Liver (tissue), 9 donors: ENCODE results near the gene RAB44. TPM values are rescaled to one million over a fixed set of nuclear protein-coding genes. Genes with fewer than 3 reads are reported as not detected.

Experiments used
- DNase-seq: peaks from one replicate; pipeline ENCODE4 v3.0.0-alpha.2; 2017; ENCODE audit warnings: low spot score
- H3K27ac ChIP-seq, 2 donors: one replicate each; pipeline ENCODE4 v1.7.0; 2013; ENCODE audit warnings: inconsistent platforms in 2 of 2, low read length in 2 of 2, control low read depth in 1 of 2, low read depth in 1 of 2, mild to moderate bottlenecking in 1 of 2
- H3K27me3 ChIP-seq, 4 donors: one replicate each; pipeline versions ENCODE4 v1.6.1 to v1.7.0; 2013; ENCODE audit warnings: low read length in 3 of 4, inconsistent platforms in 1 of 4, mild to moderate bottlenecking in 1 of 4, moderate library complexity in 1 of 4; ENCODE audit not compliant: control insufficient read depth in 4 of 4, insufficient read depth in 4 of 4
- H3K36me3 ChIP-seq, 4 donors: one replicate each; pipeline versions ENCODE4 v1.6.1 to v1.7.0; 2013; ENCODE audit warnings: low read length in 3 of 4, mild to moderate bottlenecking in 3 of 4, low read depth in 1 of 4, moderate library complexity in 1 of 4; ENCODE audit not compliant: control insufficient read depth in 4 of 4, insufficient read depth in 3 of 4
- H3K4me1 ChIP-seq, 4 donors: one replicate each; pipeline versions ENCODE4 v1.6.1 to v1.7.0; 2013; ENCODE audit warnings: low read length in 3 of 4, mild to moderate bottlenecking in 3 of 4, moderate library complexity in 1 of 4; ENCODE audit not compliant: control insufficient read depth in 4 of 4, insufficient read depth in 4 of 4
- H3K4me3 ChIP-seq, 3 donors: one replicate each; pipeline versions ENCODE4 v1.6.1 to v1.7.0; 2013; ENCODE audit warnings: low read length in 3 of 3, control low read depth in 1 of 3, low read depth in 1 of 3, mild to moderate bottlenecking in 1 of 3
- H3K9ac ChIP-seq, 2 donors: one replicate each; pipeline ENCODE4 v1.7.0; 2013; ENCODE audit warnings: low read length in 2 of 2, mild to moderate bottlenecking in 2 of 2, moderate library complexity in 2 of 2, control low read depth in 1 of 2, low read depth in 1 of 2
- H3K9me3 ChIP-seq, 4 donors: one replicate each; pipeline versions ENCODE4 v1.6.1 to v1.7.0; 2013; ENCODE audit warnings: low read length in 3 of 4; ENCODE audit not compliant: control insufficient read depth in 4 of 4
- EGR1 ChIP-seq, 2 donors: IDR thresholded peaks; 2 replicates each; pipeline ENCODE4 v1.6.1; 2016 to 2018; ENCODE audit warnings: antibody characterized with exemption in 2 of 2, low read depth in 2 of 2
- FOXA1 ChIP-seq: IDR thresholded peaks from 2 replicates; pipeline ENCODE4 v1.6.1; 2016; ENCODE audit warnings: antibody characterized with exemption
- FOXA2 ChIP-seq: IDR thresholded peaks from 2 replicates; pipeline ENCODE4 v1.6.1; 2016; ENCODE audit warnings: antibody characterized with exemption
- GABPA ChIP-seq, 2 donors: IDR thresholded peaks in 1 of 2; conservative IDR thresholded peaks in 1 of 2; 2 replicates each; pipeline ENCODE4 v1.6.1; 2016; ENCODE audit warnings: antibody characterized with exemption in 2 of 2, mild to moderate bottlenecking in 1 of 2, moderate library complexity in 1 of 2
- HNF4A ChIP-seq, 2 donors: conservative IDR thresholded peaks; 2 replicates each; pipeline ENCODE4 v1.6.1; 2016; ENCODE audit warnings: antibody characterized with exemption in 2 of 2, mild to moderate bottlenecking in 2 of 2
- HNF4G ChIP-seq: IDR thresholded peaks from 2 replicates; pipeline ENCODE4 v1.6.1; 2016; ENCODE audit warnings: antibody characterized with exemption
- JUND ChIP-seq, 2 donors: IDR thresholded peaks; 2 replicates each; pipeline ENCODE4 v1.6.1; 2016; ENCODE audit warnings: antibody characterized with exemption in 2 of 2
- NR2F2 ChIP-seq: IDR thresholded peaks from 2 replicates; pipeline ENCODE4 v1.6.1; 2016; ENCODE audit warnings: antibody characterized with exemption
- RAD21 ChIP-seq, 2 donors: IDR thresholded peaks; 2 replicates each; pipeline ENCODE4 v1.6.1; 2016; ENCODE audit warnings: antibody characterized with exemption in 2 of 2, mild to moderate bottlenecking in 2 of 2
- RXRA ChIP-seq, 2 donors: IDR thresholded peaks; 2 replicates each; pipeline ENCODE4 v1.6.1; 2017 to 2018; ENCODE audit warnings: antibody characterized with exemption in 2 of 2, mild to moderate bottlenecking in 1 of 2
- TAF1 ChIP-seq: conservative IDR thresholded peaks from 2 replicates; pipeline ENCODE4 v1.6.1; 2016; ENCODE audit warnings: antibody characterized with exemption, mild to moderate bottlenecking
- YY1 ChIP-seq: IDR thresholded peaks from 2 replicates; pipeline ENCODE4 v1.6.1; 2016; ENCODE audit warnings: antibody characterized with exemption, mild to moderate bottlenecking
- WGBS: extraction: QIAGEN DNeasy Blood & Tissue Kit; methylation state at CpG from one replicate; pipeline ENCODE4 v1.1.7; 2013; 5-methylcytosine and 5-hydroxymethylcytosine counted together
- polyA plus RNA-seq, 2 donors: library from polyadenylated mRNA; stranded (reverse) in 1 of 2; unstranded in 1 of 2; fragments of 200-250 nt in 1 of 2; fragments of >200 nt in 1 of 2; fragmentation: Nextera tagmentation in 1 of 2; extraction: Ambion mirVana in 1 of 2; gene quantifications; one replicate each; pipeline versions ENCODE4 v1.2.1 to v1.2.3, GENCODE V29; 2013 to 2015
- total RNA-seq, 2 donors: library from RNA; depleted of rRNA; stranded (reverse); fragments of >200 nt; gene quantifications; one replicate each; pipeline ENCODE4 v1.2.3, GENCODE V29; 2014
- TF ChIP-seq, protein P1 (sequence below): fragments of 150-350 bp; IDR thresholded peaks from 2 replicates; pipeline ENCODE4 v1.5.1; 2017; ENCODE audit warnings: improper control_type of control experiment, low read depth, low read length; ENCODE audit not compliant: missing input control
- TF ChIP-seq, protein P2 (sequence below): IDR thresholded peaks from 2 replicates; pipeline ENCODE4 v1.6.1; 2016; ENCODE audit warnings: antibody characterized with exemption
- TF ChIP-seq, protein P3 (sequence below): IDR thresholded peaks from 2 replicates; pipeline ENCODE4 v1.6.1; 2016; ENCODE audit warnings: antibody characterized with exemption
- TF ChIP-seq, protein P4 (sequence below): IDR thresholded peaks from 2 replicates; pipeline ENCODE4 v1.6.1; 2016; ENCODE audit warnings: antibody characterized with exemption, mild to moderate bottlenecking
- TF ChIP-seq, protein P5 (sequence below): IDR thresholded peaks from 2 replicates; pipeline ENCODE4 v1.6.1; 2016; ENCODE audit warnings: antibody characterized with exemption
- donor health status: healthy.
- donor health status: healthy.
- donor health status: healthy.
- donor health status: healthy.
- donor health status: healthy.

RAB44 gene
- total and polyA plus RNA-seq, 4 donors = 0.02 to 1.3 (median 0.08) TPM; not detected in 1

DNA sequence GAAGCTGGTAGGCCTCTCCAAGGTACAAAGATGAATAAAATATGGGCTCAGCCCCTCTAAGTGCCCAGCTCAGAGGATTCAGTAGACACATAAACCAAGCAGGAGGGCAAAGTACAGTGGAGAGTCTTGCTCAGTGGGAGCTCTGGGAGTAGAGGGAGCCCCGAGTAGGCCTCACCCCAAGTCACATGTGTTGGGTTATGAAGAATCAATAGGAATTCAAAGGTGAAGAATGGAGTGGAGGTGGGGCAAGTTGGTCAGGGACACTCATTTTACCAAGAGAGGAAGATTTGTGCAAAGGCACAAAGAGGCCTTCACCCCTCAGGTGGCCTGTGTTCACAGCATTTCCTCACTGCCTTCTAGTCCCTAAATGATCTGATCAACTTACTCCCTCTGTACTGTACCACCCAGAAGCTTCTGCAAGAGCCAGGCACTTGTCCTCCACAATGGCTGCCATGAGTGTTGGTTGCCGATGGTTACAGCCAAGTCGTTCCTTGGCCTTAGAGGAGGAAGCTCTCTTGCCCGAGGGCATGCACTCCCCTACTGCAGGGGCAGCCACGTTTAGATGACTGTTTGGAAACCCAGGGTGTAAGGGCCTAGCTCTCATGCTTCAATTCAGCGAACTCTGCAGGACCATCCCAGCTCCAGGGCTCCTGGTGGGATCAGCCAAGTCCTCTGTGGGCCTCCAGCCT is 25.8 kb upstream of the RAB44 start:
- no peaks in the 10 kb centered on the region for H3K36me3 ChIP-seq
- H3K4me1 ChIP-seq = peaks cover 0 to 5% (median 2%) of the 10 kb centered on the region in 4 donors
- no peak overlapping the region for H3K9ac ChIP-seq
- no peaks in the 10 kb centered on the region for H3K27me3 ChIP-seq
- H3K4me3 ChIP-seq = no peak overlapping the region
- no peaks in the 10 kb centered on the region for H3K9me3 ChIP-seq
- H3K27ac ChIP-seq = no peak overlapping the region
- TF ChIP-seq FOXA1 (no peak), TAF1 (no peak), YY1 (no peak), HNF4G (no peak), EGR1 (IDR thresholded peaks at IDR 0.05; ENCODE audit: low read depth in 2 of 2) (no peak), JUND (IDR thresholded peaks at IDR 0.05) (no peak), GABPA (IDR thresholded peaks at IDR 0.05 in 1 of 2, conservative IDR thresholded peaks at IDR 0.05 in 1 of 2) (no peak), RXRA (IDR thresholded peaks at IDR 0.05) (no peak)
- TF ChIP-seq, protein P1, sequence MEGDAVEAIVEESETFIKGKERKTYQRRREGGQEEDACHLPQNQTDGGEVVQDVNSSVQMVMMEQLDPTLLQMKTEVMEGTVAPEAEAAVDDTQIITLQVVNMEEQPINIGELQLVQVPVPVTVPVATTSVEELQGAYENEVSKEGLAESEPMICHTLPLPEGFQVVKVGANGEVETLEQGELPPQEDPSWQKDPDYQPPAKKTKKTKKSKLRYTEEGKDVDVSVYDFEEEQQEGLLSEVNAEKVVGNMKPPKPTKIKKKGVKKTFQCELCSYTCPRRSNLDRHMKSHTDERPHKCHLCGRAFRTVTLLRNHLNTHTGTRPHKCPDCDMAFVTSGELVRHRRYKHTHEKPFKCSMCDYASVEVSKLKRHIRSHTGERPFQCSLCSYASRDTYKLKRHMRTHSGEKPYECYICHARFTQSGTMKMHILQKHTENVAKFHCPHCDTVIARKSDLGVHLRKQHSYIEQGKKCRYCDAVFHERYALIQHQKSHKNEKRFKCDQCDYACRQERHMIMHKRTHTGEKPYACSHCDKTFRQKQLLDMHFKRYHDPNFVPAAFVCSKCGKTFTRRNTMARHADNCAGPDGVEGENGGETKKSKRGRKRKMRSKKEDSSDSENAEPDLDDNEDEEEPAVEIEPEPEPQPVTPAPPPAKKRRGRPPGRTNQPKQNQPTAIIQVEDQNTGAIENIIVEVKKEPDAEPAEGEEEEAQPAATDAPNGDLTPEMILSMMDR = no peak
- TF ChIP-seq, protein P2, sequence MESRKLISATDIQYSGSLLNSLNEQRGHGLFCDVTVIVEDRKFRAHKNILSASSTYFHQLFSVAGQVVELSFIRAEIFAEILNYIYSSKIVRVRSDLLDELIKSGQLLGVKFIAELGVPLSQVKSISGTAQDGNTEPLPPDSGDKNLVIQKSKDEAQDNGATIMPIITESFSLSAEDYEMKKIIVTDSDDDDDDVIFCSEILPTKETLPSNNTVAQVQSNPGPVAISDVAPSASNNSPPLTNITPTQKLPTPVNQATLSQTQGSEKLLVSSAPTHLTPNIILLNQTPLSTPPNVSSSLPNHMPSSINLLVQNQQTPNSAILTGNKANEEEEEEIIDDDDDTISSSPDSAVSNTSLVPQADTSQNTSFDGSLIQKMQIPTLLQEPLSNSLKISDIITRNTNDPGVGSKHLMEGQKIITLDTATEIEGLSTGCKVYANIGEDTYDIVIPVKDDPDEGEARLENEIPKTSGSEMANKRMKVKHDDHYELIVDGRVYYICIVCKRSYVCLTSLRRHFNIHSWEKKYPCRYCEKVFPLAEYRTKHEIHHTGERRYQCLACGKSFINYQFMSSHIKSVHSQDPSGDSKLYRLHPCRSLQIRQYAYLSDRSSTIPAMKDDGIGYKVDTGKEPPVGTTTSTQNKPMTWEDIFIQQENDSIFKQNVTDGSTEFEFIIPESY = no peak
- DNase-seq = no peak
- WGBS = 85% methylated on average over 6 of the region's 6 CpGs

DNA sequence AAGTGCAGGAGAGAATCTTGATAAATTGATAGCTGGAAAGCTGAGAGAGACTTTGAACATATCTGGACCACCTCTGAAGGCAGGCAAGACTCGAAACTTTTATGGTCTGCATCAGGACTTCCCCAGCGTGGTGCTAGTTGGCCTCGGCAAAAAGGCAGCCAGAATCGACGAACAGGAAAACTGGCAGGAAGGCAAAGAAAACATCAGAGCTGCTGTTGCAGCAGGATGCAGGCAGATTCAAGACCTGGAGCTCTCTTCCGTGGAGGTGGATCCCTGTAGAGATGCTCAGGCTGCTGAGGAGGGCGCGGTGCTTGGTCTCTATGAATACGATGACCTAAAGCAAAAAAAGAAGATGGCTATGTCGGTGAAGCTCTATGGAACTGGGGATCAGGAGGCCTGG is 23.7 kb upstream of the RAB44 start:
- no peaks in the 10 kb centered on the region for H3K27me3 ChIP-seq
- H3K27ac ChIP-seq = no peak overlapping the region
- no peak overlapping the region for H3K4me3 ChIP-seq
- no peaks in the 10 kb centered on the region for H3K9me3 ChIP-seq
- WGBS = 67% methylated on average over 10 of the region's 10 CpGs
- H3K36me3 ChIP-seq = no peaks in the 10 kb centered on the region
- TF ChIP-seq RAD21 (IDR thresholded peaks at IDR 0.05) = no peak
- no peak for TF ChIP-seq JUND (IDR thresholded peaks at IDR 0.05)
- TF ChIP-seq HNF4G = no peak
- no peak for TF ChIP-seq GABPA (IDR thresholded peaks at IDR 0.05 in 1 of 2, conservative IDR thresholded peaks at IDR 0.05 in 1 of 2)
- TF ChIP-seq, protein P3, sequence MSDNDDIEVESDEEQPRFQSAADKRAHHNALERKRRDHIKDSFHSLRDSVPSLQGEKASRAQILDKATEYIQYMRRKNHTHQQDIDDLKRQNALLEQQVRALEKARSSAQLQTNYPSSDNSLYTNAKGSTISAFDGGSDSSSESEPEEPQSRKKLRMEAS = no peak
- TF ChIP-seq NR2F2 = no peak
- TF ChIP-seq, protein P4, sequence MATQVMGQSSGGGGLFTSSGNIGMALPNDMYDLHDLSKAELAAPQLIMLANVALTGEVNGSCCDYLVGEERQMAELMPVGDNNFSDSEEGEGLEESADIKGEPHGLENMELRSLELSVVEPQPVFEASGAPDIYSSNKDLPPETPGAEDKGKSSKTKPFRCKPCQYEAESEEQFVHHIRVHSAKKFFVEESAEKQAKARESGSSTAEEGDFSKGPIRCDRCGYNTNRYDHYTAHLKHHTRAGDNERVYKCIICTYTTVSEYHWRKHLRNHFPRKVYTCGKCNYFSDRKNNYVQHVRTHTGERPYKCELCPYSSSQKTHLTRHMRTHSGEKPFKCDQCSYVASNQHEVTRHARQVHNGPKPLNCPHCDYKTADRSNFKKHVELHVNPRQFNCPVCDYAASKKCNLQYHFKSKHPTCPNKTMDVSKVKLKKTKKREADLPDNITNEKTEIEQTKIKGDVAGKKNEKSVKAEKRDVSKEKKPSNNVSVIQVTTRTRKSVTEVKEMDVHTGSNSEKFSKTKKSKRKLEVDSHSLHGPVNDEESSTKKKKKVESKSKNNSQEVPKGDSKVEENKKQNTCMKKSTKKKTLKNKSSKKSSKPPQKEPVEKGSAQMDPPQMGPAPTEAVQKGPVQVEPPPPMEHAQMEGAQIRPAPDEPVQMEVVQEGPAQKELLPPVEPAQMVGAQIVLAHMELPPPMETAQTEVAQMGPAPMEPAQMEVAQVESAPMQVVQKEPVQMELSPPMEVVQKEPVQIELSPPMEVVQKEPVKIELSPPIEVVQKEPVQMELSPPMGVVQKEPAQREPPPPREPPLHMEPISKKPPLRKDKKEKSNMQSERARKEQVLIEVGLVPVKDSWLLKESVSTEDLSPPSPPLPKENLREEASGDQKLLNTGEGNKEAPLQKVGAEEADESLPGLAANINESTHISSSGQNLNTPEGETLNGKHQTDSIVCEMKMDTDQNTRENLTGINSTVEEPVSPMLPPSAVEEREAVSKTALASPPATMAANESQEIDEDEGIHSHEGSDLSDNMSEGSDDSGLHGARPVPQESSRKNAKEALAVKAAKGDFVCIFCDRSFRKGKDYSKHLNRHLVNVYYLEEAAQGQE = no peak
- no peak for TF ChIP-seq FOXA1
- no peak for TF ChIP-seq FOXA2
- TF ChIP-seq HNF4A (conservative IDR thresholded peaks at IDR 0.05) = no peak
- TF ChIP-seq YY1 = no peak
- TF ChIP-seq, protein P5, sequence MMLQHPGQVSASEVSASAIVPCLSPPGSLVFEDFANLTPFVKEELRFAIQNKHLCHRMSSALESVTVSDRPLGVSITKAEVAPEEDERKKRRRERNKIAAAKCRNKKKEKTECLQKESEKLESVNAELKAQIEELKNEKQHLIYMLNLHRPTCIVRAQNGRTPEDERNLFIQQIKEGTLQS = no peak
- no peak for TF ChIP-seq RXRA (IDR thresholded peaks at IDR 0.05)
- no peak for DNase-seq
- H3K4me1 ChIP-seq = peaks cover 3 to 21% (median 12%) of the 10 kb centered on the region in 4 donors
- no peak overlapping the region for H3K9ac ChIP-seq
